ENCODE measurements around the gene C1GALT1. TPM values are rescaled to one million over a fixed set of nuclear protein-coding genes. Genes with fewer than 3 reads are reported as not detected.

Gene C1GALT1
- total and polyA plus RNA-seq, 2 donors (not counting 1 experiment from before 2014, with no cell fraction given): 12.4 to 66.8 TPM

DNA sequence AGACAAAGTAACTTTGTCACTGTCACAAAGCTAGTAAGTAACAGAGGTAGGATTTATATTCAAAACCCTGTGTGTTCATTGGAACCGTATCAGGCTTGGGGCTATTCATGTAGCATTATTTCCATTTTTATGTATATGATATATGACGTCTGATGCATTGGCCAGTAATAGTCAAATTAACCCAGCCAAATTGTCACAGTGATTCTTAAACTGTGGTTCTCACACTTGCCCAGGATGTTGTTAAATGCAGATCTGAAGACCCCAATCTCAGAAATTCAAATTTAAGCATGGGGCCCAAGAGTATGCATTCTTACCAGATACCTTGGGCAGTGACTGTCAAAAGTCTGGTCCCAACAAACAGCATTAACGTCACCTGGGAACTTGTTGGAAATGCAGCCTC is 63.9 kb downstream of the C1GALT1 start:
- H3K27ac Mint-ChIP-seq: peak overlapping the region; percentile 16

DNA sequence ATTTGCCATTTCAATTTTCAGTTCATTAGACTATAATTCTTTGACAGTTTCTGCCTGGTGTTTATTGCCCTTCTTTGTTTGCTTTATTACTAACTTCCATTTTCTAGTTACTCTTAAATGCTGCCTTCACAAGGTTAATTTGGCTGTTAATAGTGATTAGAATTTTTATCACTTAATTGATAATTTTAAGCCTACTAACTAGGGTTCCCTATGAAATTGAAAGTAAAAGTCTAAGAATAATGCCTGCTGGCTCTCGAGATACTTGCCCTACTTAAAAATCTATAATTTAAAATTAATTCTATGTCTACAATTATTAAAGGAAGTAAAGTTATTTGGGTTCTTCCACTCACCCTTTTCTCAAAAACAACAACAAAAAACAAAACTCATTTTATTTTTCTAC is 65.3 kb downstream of the C1GALT1 start:
- H3K36me3 ChIP-seq (replicated peaks in 1 of 2; ENCODE audit: control extremely low read depth in 1 of 2, control insufficient read depth in 1 of 2, extremely low read depth in 1 of 2, insufficient read depth in 2 of 2, low read length in 1 of 2): peaks cover 4% of the 10 kb centered on the region in 2 experiments
- H3K27ac ChIP-seq (ENCODE audit: low read length in 2 of 2): peak overlapping the region; percentile 36 to 57
- intact Hi-C loops (cut with micrococcal nuclease): loop anchor here (1.0 to 2.0 kb wide), 2 partner anchors 11 to 43 kb away; no protein-coding TSS in a partner anchor
- ATAC-seq (ENCODE audit: low read depth) (no peak), DNase-seq (peak; percentile 21)
- no peaks in the 10 kb centered on the region for H4K20me1 ChIP-seq (ENCODE audit: control insufficient read depth, insufficient read depth, low read length, poor library complexity, severe bottlenecking)
- TF ChIP-seq, protein P1, sequence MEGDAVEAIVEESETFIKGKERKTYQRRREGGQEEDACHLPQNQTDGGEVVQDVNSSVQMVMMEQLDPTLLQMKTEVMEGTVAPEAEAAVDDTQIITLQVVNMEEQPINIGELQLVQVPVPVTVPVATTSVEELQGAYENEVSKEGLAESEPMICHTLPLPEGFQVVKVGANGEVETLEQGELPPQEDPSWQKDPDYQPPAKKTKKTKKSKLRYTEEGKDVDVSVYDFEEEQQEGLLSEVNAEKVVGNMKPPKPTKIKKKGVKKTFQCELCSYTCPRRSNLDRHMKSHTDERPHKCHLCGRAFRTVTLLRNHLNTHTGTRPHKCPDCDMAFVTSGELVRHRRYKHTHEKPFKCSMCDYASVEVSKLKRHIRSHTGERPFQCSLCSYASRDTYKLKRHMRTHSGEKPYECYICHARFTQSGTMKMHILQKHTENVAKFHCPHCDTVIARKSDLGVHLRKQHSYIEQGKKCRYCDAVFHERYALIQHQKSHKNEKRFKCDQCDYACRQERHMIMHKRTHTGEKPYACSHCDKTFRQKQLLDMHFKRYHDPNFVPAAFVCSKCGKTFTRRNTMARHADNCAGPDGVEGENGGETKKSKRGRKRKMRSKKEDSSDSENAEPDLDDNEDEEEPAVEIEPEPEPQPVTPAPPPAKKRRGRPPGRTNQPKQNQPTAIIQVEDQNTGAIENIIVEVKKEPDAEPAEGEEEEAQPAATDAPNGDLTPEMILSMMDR (IDR thresholded peaks at IDR 0.05): no peak
- TF ChIP-seq EZH2 (IDR thresholded peaks at IDR 0.05; ENCODE audit: borderline replicate concordance, insufficient read depth, low read depth, low read length, poor library complexity, severe bottlenecking): no peak
- POLR2A ChIA-PET: no interaction called here
- Mint-ChIP-seq H3K27me3 (no peaks in the 10 kb centered on the region), H3K9me3 (ENCODE audit: insufficient read depth) (peaks cover 3% of the 10 kb centered on the region), H3K4me3 (peak overlapping the region; percentile 67), H3K27ac (peak overlapping the region; percentile 55), H3K4me1 (peaks cover 66% of the 10 kb centered on the region)
- peak overlapping the region; percentile 59 for H3K4me2 ChIP-seq (replicated peaks; ENCODE audit: low read depth, low read length, poor library complexity, severe bottlenecking)
- CTCF ChIA-PET: no interaction called here
- peak overlapping the region in 4 of 5 experiments; percentile 13 to 57 (median 32) for H3K4me3 ChIP-seq (ENCODE audit: control extremely low read depth in 1 of 5, extremely low read depth in 1 of 5, insufficient read depth in 1 of 5, low read depth in 2 of 5, low read length in 4 of 5)
- H2AFZ ChIP-seq (ENCODE audit: insufficient read depth, low read depth, low read length, poor library complexity, severe bottlenecking): no peak overlapping the region
- peak overlapping the region; percentile 25 for H3K9ac ChIP-seq (ENCODE audit: low read length)
- H3K27me3 ChIP-seq (replicated peaks in 1 of 4; ENCODE audit: control extremely low read depth in 1 of 4, control insufficient read depth in 3 of 4, insufficient read depth in 4 of 4, low read length in 3 of 4): no peaks in the 10 kb centered on the region
- no CpG with 5 or more reads among the region's 1 CpG for WGBS (ENCODE audit: insufficient coverage)
- no peaks in the 10 kb centered on the region for H3K9me3 ChIP-seq (ENCODE audit: control extremely low read depth in 1 of 3, control insufficient read depth in 2 of 3, insufficient read depth in 1 of 3, low read length in 2 of 3)
- peaks cover 29 to 67% of the 10 kb centered on the region in 2 donors for H3K4me1 ChIP-seq (ENCODE audit: control insufficient read depth in 2 of 2, insufficient read depth in 2 of 2, low read length in 2 of 2)
- H3K79me2 ChIP-seq (ENCODE audit: control insufficient read depth, insufficient read depth, low read length): peaks cover 38% of the 10 kb centered on the region

More for the DNA sequence above, 63.9 kb downstream of the C1GALT1 start:
- Histone ChIP-seq H3K9ac (ENCODE audit: low read length) (no peak overlapping the region), H3K4me2 (replicated peaks; ENCODE audit: low read depth, low read length, poor library complexity, severe bottlenecking) (no peak overlapping the region), H3K4me3 (ENCODE audit: control extremely low read depth in 1 of 5, extremely low read depth in 1 of 5, insufficient read depth in 1 of 5, low read depth in 2 of 5, low read length in 4 of 5) (no peak overlapping the region), H3K79me2 (ENCODE audit: control insufficient read depth, insufficient read depth, low read length) (peaks cover 38% of the 10 kb centered on the region), H4K20me1 (ENCODE audit: control insufficient read depth, insufficient read depth, low read length, poor library complexity, severe bottlenecking) (no peaks in the 10 kb centered on the region), H2AFZ (ENCODE audit: insufficient read depth, low read depth, low read length, poor library complexity, severe bottlenecking) (no peak overlapping the region), H3K27ac (ENCODE audit: low read length in 2 of 2) (no peak overlapping the region), H3K36me3 (replicated peaks in 1 of 2; ENCODE audit: control extremely low read depth in 1 of 2, control insufficient read depth in 1 of 2, extremely low read depth in 1 of 2, insufficient read depth in 2 of 2, low read length in 1 of 2) (peaks cover 4 to 6% of the 10 kb centered on the region in 2 experiments), H3K4me1 (ENCODE audit: control insufficient read depth in 2 of 2, insufficient read depth in 2 of 2, low read length in 2 of 2) (peaks cover 15 to 57% of the 10 kb centered on the region in 2 donors), H3K9me3 (ENCODE audit: control extremely low read depth in 1 of 3, control insufficient read depth in 2 of 3, insufficient read depth in 1 of 3, low read length in 2 of 3) (no peaks in the 10 kb centered on the region), H3K27me3 (replicated peaks in 1 of 4; ENCODE audit: control extremely low read depth in 1 of 4, control insufficient read depth in 3 of 4, insufficient read depth in 4 of 4, low read length in 3 of 4) (no peaks in the 10 kb centered on the region)
- no CpG with 5 or more reads among the region's 3 CpGs for WGBS (ENCODE audit: insufficient coverage)
- intact Hi-C loops (cut with micrococcal nuclease): no loop called here
- Mint-ChIP-seq H3K4me1 (peaks cover 57% of the 10 kb centered on the region), H3K4me3 (no peak overlapping the region), H3K27me3 (no peaks in the 10 kb centered on the region), H3K9me3 (ENCODE audit: insufficient read depth) (no peaks in the 10 kb centered on the region)
- POLR2A ChIA-PET: interaction anchor here (0.8 kb wide), 1 partner anchor 65 kb away, joined by 3 read pairs; no protein-coding TSS in a partner anchor
- no peak for ATAC-seq (ENCODE audit: low read depth)
- TF ChIP-seq EZH2 (IDR thresholded peaks at IDR 0.05; ENCODE audit: borderline replicate concordance, insufficient read depth, low read depth, low read length, poor library complexity, severe bottlenecking): no peak
- TF ChIP-seq, protein P1 (IDR thresholded peaks at IDR 0.05): no peak
- CTCF ChIA-PET: no interaction called here
- no peak for DNase-seq
